ENCODE measurements around the gene EXOSC10.

- TF ChIP-seq EP300 (IDR thresholded peaks at IDR 0.05; ENCODE audit: borderline replicate concordance) (no peak), YY1 (IDR thresholded peaks at IDR 0.05; ENCODE audit: low read depth) (no peak)
Measured at GRCh38 chr1:11114966-11115365, 15.3 kb upstream of the EXOSC10 start.
